GM18870 (cell line): Measurements from ENCODE around the gene RAX.
"Not testable (repeated sequence)": the region's sequence is repeated elsewhere in the genome, so short reads cannot be mapped to it uniquely, and the experiment has no call there.

Experiments
- ATAC-seq: cut with Tn5 transposase; IDR thresholded peaks from one replicate; pipeline ENCODE4 v1.9.1; 2021; ENCODE audit warnings: moderate library complexity; ENCODE audit not compliant: unreplicated experiment

Gene RAX

GRCh38 chr18:59273759-59274532, 692 bp upstream of the RAX start:
- no peak for ATAC-seq

GRCh38 chr18:59272221-59272888, 899 bp downstream of the RAX start:
- ATAC-seq = no peak

GRCh38 chr18:59271606-59272220, 1.5 kb downstream of the RAX start:
- ATAC-seq = no peak

DNA sequence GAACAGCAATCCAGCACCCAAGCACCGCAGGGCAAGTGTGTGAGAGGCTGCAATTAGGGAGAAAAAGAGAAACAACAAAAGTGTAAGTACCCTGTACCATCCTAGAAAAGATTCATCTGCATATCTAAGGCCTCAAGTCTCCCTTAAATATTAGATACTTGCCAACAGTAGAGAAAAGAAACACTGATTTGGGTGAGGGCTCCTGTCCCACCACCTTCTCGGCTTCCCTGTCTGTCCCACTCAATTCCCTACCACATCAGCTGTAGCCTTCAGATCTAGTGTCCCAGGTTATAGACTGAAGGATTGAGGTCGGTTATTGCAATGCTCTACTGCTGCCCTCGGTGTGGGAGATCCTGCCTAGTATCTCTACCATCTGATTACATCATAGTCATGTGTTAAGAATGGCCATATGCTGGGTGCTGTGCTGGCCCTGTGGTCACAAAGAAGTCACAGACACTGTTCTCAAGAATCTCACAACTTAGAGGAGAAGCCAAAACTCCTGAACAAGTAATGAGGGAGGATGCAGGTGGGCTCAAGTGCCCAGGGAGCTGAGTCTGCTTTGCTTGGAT, 2.5 kb downstream of the RAX start:
- no peak for ATAC-seq

DNA sequence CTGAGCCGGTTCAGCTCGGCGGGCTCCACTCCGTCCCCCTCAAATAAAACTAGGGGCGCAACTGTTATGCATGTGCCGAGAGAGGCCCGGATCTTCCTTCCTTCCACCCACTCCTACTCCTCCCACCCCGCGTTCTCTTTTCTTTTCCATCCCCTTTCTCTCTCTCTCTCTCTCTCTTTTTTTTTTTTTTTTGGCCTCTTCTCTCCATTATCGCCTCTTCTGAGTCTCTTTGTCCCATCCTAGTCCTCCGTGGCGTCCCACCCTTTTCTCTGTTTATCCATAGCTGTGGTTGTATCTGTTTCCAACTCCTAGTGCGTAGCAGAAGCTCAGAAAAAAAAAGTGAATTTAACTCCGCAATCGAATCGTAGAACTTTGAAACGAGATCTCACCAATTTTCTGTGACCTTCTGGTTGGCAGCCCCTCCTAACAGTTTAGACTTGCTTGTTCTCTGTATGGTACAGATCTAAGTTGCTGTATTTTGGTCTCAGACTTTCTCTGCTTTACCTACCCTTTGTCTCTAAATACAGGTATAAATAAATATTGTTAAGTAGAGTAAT, 3.6 kb downstream of the RAX start:
- ATAC-seq = no peak

- ATAC-seq = no peak
Observed at GRCh38 chr18:59268721-59269562, 4.3 kb downstream of the RAX start.

- ATAC-seq = no peak
Observed at GRCh38 chr18:59268127-59268720, 5.0 kb downstream of the RAX start.

GRCh38 chr18:59267503-59268126, 5.6 kb downstream of the RAX start:
- no peak for ATAC-seq

DNA sequence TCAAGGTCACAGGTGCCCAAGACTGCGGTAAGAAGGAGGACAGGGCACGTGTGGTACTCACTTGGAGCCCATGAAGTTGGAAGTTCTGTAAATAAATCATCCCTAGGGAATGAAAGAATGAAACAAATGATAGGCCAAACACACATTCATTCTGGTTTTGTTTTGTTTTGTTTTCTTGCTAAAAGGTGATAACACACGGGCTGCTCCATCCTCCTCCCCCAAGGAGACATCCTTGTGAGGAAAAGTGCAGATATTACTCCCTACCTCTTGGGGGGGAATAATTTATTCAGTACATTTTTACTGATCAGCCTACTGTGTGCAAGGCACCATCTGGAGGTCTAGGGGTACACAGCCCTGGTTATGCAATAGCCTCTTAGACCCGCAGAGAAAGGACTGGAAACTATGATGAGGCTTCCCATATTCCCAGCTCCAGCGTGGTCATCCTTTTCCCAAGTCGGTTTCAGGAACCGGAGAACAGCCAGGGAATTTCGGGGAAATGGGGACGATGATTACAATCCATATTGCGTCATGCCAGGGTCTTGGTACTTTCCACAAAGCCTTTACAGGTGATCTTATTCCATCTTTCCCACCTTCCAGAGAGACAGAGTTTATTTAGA, 6.3 kb downstream of the RAX start:
- ATAC-seq = no peak

DNA sequence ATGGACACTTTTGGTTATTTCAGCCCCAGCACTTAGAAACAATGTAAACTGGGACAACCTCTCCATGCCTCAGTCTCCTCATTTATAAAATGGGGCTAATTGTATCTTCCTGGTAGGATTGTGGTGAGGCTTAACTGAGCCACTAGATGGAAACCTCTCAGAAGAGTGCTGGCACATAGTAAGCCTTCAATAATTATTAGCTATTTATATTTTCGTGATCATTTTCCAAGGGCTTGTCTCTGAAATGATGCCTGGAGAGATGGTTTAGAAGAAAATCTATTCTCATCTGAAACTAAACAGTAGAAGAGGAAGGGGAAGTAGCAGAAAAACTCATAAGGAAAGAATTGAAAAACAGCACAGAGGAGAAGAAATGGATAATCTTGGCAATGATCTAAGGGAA, 6.8 kb downstream of the RAX start:
- no peak for ATAC-seq

DNA sequence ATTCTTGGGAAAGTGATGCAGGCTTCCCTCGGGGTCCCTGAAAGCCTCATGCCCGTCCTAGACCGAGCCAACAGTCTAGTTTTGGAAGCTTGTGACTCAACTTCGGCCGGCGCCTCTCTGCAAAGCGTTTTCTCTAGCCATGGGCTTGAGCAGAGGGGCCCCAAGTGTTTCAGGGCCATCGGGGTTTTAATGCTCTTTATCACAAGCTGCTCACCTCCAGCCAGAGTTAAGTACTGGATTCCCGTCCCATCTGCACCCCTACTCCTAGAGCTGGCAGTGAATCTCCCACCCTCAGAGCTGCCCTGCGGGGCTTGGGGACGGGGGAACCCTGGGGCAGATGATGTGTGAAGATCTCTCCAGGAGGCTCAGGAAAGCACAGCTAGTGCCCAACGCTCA, 7.3 kb downstream of the RAX start:
- ATAC-seq = no peak

- no peak for ATAC-seq
Observed at GRCh38 chr18:59265246-59265973, 7.8 kb downstream of the RAX start.

DNA sequence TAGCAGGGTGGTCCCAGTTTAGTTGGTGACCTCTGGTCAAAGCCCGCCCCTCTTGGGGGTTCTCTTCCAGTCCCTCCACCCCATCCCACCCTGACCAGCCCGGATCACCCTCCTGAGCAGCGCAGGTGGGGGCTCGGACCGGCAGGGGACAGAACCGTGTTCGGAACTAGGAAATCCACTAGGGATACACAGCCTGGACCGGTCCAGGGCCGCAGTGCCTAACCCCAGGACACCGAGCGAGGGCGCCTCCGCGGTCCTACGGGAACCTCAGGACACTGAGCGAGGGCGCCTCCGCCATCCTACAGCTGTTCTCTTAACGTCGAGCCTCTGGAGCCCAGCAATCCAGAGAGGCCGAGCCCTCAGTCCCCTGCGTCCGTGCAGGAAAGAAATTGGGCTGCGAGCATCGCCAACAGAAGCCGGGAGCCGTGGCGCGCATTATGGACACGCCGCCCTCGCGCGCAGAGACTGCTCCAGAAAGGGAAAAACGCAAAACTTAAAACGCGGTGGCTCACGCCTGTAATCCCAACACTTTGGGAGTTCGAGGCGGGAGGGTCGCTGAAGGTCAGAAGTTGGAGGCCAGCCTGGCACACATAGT, 8.5 kb downstream of the RAX start:
- ATAC-seq = no peak

DNA sequence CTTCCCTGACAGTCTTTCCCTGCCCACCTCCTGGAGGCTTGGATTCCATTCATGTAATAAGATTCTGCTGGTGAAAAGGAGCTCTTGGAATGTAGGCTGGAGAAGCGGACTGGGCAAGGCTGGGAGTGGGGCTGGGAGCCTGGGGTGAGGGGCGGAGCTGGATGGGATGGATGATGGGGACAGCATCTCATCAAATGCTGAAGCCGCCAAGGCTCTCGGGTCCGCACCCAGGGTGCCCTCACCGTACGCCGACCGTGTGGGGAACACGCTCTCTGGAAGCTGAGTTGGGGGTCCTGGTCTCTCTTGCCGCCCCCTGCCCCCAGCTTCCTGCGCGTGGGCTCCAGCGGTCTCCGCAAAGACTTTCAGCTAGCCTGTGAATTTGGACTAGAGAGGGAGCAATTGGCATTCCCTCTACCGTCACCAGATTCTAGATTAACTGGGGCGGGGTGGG, 9.1 kb downstream of the RAX start:
- no peak for ATAC-seq

DNA sequence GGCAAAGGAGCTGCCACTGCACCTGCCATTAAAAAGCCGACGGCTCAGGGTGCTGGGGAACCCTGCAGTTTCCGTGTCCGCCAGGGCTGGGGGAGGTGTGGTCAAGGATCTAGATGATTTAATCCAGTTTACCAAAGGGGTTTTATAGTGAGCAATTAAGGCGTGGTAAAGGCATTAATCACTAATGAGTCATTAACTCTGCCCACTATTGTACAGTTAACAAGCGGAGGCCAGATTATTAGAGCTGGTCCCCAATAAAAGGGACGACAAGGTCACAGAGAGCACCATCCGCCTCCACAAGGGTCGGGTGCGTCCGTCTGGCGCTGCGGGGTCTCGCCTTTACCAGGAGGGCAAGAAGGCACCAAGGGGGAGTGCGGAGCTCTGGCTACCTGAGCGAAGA, 9.6 kb downstream of the RAX start:
- ATAC-seq = no peak

GRCh38 chr18:59262243-59262642, 11.0 kb downstream of the RAX start:
- not testable (repeated sequence) for ATAC-seq

- not testable (repeated sequence) for ATAC-seq
Observed at GRCh38 chr18:59261842-59262241, 11.4 kb downstream of the RAX start.

DNA sequence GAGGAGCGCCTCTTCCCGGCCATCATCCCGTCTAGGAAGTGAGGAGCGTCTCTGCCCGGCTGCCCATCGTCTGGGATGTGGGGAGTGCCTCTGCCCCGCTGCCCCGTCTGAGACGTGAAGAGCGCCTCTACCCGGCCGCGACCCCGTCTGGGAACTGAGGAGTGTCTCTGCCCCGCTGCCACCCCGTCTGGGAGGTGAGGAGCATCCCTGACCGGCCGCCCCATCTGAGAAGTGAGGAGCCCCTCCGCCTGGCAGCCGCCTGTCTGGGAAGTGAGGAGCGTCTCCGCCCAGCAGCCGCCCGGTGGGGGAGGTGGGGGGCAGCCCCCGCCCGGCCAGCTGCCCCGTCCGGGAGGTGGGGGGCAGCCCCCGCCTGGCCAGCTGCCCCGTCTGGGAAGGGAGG, 17.8 kb downstream of the RAX start:
- not testable (repeated sequence) for ATAC-seq
